ENCODE results near the gene KCNJ4. TPM values are rescaled to one million over a fixed set of nuclear protein-coding genes. Genes with fewer than 3 reads are reported as not detected.
A peak's percentile ranks its signal among the peaks of the same experiment; 100 is the strongest.

Gene KCNJ4
- total RNA-seq, 4 donors from 2014 or later: not detected

DNA sequence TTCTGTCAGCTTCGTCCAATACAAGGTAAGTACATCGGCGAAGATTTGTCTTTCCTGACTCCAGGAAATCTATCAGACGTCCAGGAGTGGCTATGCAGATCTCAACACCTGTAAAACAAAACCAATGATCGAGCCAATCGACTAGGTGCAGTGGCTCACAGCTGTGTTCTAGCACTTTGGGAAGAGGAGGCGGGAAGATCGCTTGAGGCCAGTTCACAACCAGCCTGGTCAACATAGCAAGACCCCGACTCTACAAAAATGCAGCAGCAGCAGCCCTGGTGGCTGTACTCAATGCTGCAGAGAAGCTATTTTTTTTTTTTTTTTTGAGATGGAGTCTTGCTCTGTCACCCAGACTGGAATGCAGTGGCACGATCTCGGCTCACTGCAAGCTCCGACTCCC, 39.9 kb upstream of the KCNJ4 start:
- intact Hi-C loops (cut with DNase I; ENCODE audit: low total_unique reads): no loop called here
- TF ChIP-seq, protein P1, sequence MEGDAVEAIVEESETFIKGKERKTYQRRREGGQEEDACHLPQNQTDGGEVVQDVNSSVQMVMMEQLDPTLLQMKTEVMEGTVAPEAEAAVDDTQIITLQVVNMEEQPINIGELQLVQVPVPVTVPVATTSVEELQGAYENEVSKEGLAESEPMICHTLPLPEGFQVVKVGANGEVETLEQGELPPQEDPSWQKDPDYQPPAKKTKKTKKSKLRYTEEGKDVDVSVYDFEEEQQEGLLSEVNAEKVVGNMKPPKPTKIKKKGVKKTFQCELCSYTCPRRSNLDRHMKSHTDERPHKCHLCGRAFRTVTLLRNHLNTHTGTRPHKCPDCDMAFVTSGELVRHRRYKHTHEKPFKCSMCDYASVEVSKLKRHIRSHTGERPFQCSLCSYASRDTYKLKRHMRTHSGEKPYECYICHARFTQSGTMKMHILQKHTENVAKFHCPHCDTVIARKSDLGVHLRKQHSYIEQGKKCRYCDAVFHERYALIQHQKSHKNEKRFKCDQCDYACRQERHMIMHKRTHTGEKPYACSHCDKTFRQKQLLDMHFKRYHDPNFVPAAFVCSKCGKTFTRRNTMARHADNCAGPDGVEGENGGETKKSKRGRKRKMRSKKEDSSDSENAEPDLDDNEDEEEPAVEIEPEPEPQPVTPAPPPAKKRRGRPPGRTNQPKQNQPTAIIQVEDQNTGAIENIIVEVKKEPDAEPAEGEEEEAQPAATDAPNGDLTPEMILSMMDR (IDR thresholded peaks at IDR 0.05): peak in 1 of 5 experiments; percentile 24
- TF ChIP-seq POLR2A (IDR thresholded peaks at IDR 0.05) (no peak), POLR2AphosphoS5 (IDR thresholded peaks at IDR 0.05) (no peak), EP300 (IDR thresholded peaks at IDR 0.05; ENCODE audit: low read depth) (no peak)
- Histone ChIP-seq H3K36me3 (peaks cover 0 to 97% (median 48%) of the 10 kb centered on the region in 4 donors), H3K4me1 (peaks cover 9 to 28% (median 10%) of the 10 kb centered on the region in 4 donors), H3K9me3 (no peaks in the 10 kb centered on the region), H3K4me3 (no peak overlapping the region), H3K27ac (no peak overlapping the region), H3K27me3 (no peaks in the 10 kb centered on the region)
- WGBS, 2 donors (ENCODE audit: low coverage in 1 of 2): 88 to 95% methylated on average over 11 to 12 of the region's 12 CpGs
- DNase-seq: no peak
- in situ Hi-C loops (cut with MboI; ENCODE audit: low pct_ligation_motif_present in 1 of 4, low pct_unique_long_range_greater_than_20kb in 1 of 4, low sequenced_read_pairs in 3 of 4): no loop called here

DNA sequence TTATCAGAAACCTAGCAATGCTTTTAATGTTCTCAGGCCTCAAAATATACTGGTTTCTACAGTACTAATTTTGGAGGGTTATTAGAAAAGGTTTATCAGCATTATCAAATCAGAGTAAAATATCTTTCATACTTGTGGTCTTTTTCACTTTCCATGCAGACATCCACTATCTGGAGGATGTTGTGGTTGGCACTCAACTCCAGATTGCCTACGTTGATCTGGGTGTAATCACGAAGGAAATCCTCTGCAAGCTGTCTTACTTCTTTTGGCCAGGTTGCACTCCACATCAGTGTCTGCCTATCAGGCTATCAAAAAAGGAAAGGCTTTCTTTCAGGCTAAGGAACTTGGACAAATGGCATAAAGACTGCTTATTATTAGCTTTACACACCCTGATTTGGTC, 39.5 kb upstream of the KCNJ4 start:
- 55 to 100% methylated on average over 1 to 2 of the region's 2 CpGs for WGBS, 2 donors (ENCODE audit: low coverage in 1 of 2)
- TF ChIP-seq EP300 (IDR thresholded peaks at IDR 0.05; ENCODE audit: low read depth) (no peak), POLR2A (IDR thresholded peaks at IDR 0.05) (no peak), POLR2AphosphoS5 (IDR thresholded peaks at IDR 0.05) (no peak)
- TF ChIP-seq, protein P1 (IDR thresholded peaks at IDR 0.05): no peak
- no peak for DNase-seq
- peaks cover 0 to 97% (median 48%) of the 10 kb centered on the region in 4 donors for H3K36me3 ChIP-seq
- intact Hi-C loops (cut with DNase I; ENCODE audit: low total_unique reads) (no loop called here), in situ Hi-C loops (cut with MboI; ENCODE audit: low pct_ligation_motif_present in 1 of 4, low pct_unique_long_range_greater_than_20kb in 1 of 4, low sequenced_read_pairs in 3 of 4) (no loop called here)
- H3K4me3 ChIP-seq: no peak overlapping the region
- H3K27me3 ChIP-seq: no peaks in the 10 kb centered on the region
- no peak overlapping the region for H3K27ac ChIP-seq
- H3K4me1 ChIP-seq: peaks cover 9 to 28% (median 10%) of the 10 kb centered on the region in 4 donors
- no peaks in the 10 kb centered on the region for H3K9me3 ChIP-seq

DNA sequence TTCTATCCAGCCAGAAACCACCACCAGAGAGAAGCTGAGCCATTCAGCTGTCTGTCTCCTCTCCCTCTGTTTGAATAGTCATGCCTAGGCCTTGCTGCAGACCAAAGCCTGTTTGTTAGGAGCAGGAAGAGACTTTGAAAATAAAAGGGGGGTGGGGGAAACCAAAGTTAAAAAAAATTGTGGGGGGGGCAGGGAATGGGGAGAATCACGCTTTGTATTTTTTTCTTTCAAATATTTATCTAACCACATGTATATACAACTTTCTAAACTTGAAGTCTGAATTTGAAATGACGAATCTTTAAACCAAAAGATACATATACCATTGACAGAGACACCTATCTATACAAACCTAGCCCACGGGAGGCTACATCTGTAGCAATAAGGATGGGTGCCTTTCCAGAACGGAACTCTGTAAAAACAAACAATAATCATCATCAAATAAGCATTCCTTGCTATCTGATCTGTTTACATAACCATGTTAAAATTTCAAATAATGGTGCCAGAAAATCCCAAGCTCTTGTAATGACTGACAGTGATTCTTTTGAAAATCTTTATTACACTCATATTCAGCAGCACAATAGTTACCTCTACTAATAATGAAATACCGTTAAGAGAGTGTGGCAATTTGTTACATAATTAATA, 36.8 kb upstream of the KCNJ4 start:
- H3K27me3 ChIP-seq: no peaks in the 10 kb centered on the region
- peaks cover 9 to 21% (median 10%) of the 10 kb centered on the region in 4 donors for H3K4me1 ChIP-seq
- no peak overlapping the region for H3K4me3 ChIP-seq
- TF ChIP-seq, protein P1 (IDR thresholded peaks at IDR 0.05): no peak
- no peak for TF ChIP-seq POLR2AphosphoS5 (IDR thresholded peaks at IDR 0.05)
- no peak for TF ChIP-seq EP300 (IDR thresholded peaks at IDR 0.05; ENCODE audit: low read depth)
- TF ChIP-seq POLR2A (IDR thresholded peaks at IDR 0.05): no peak
- no peaks in the 10 kb centered on the region for H3K9me3 ChIP-seq
- H3K36me3 ChIP-seq: peaks cover 0 to 98% (median 51%) of the 10 kb centered on the region in 4 donors
- no peak for DNase-seq
- in situ Hi-C loops (cut with MboI; ENCODE audit: low pct_ligation_motif_present in 1 of 4, low pct_unique_long_range_greater_than_20kb in 1 of 4, low sequenced_read_pairs in 3 of 4): no loop called here
- 55 to 61% methylated on average over 5 of the region's 5 CpGs for WGBS, 2 donors (ENCODE audit: low coverage in 1 of 2)
- H3K27ac ChIP-seq: peak overlapping the region in 3 of 4 donors; percentile 58 to 74 (median 72)
- intact Hi-C loops (cut with DNase I; ENCODE audit: low total_unique reads): no loop called here

DNA sequence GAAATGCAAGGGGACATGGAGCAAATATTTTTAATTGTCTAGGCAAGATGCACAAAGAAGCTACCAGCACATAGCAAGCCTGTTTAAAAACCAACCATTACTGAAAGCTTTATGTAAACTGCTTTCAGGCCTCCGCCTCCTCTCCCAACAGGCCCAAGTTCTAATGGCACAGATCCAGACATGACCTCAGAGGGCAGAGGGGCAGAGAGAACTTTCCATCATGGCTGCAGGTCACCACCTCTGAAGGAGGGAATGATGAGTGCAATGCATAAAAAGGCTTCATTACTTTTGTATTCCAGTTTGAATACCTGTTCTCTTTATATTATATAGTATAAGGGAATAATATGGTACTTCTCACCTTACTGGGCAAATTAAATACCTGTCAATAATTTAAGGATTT, 35.9 kb upstream of the KCNJ4 start:
- WGBS, 2 donors (ENCODE audit: low coverage in 1 of 2): 39% methylated on average over 1 of the region's 1 CpG; no CpG with 5 or more reads in 1 of the 2 donors
- peak overlapping the region; percentile 58 to 74 (median 69) for H3K27ac ChIP-seq
- DNase-seq: peak; percentile 73
- in situ Hi-C loops (cut with MboI; ENCODE audit: low pct_ligation_motif_present in 1 of 4, low pct_unique_long_range_greater_than_20kb in 1 of 4, low sequenced_read_pairs in 3 of 4): no loop called here
- no peaks in the 10 kb centered on the region for H3K9me3 ChIP-seq
- peak in 2 of 3 donors; percentile 59 to 64 for TF ChIP-seq POLR2AphosphoS5 (IDR thresholded peaks at IDR 0.05)
- TF ChIP-seq, protein P1 (IDR thresholded peaks at IDR 0.05): no peak
- peaks cover 0 to 98% (median 51%) of the 10 kb centered on the region in 4 donors for H3K36me3 ChIP-seq
- H3K4me1 ChIP-seq: peaks cover 9 to 21% (median 10%) of the 10 kb centered on the region in 4 donors
- H3K4me3 ChIP-seq: no peak overlapping the region
- intact Hi-C loops (cut with DNase I; ENCODE audit: low total_unique reads): no loop called here
- H3K27me3 ChIP-seq: no peaks in the 10 kb centered on the region
